ENCODE data around the gene PPP1R26.

The PPP1R26 gene

DNA sequence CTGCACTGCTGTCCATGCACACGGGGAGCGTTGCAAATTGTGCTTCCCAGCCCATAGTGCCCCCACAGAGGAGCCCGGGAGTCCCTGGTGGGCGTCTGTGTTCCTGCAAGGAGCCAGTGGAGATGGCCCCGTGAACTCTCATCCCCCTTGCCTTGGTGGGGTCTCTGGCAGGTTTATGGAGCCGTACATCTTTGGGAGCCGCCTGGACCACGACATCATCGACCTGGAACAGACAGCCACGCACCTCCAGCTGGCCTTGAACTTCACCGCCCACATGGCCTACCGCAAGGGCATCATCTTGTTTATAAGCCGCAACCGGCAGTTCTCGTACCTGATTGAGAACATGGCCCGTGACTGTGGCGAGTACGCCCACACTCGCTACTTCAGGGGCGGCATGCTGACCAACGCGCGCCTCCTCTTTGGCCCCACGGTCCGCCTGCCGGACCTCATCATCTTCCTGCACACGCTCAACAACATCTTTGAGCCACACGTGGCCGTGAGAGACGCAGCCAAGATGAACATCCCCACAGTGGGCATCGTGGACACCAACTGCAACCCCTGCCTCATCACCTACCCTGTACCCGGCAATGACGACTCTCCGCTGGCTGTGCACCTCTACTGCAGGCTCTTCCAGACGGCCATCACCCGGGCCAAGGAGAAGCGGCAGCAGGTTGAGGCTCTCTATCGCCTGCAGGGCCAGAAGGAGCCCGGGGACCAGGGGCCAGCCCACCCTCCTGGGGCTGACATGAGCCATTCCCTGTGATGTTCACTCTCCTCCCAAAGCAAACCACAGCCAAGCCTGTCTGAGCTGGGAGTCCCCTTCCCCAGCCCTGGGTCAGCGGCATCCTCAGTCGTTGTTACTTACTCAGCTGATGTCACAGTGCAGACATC, 24.0 kb downstream of the PPP1R26 start:
- TF ChIP-seq, protein P1, sequence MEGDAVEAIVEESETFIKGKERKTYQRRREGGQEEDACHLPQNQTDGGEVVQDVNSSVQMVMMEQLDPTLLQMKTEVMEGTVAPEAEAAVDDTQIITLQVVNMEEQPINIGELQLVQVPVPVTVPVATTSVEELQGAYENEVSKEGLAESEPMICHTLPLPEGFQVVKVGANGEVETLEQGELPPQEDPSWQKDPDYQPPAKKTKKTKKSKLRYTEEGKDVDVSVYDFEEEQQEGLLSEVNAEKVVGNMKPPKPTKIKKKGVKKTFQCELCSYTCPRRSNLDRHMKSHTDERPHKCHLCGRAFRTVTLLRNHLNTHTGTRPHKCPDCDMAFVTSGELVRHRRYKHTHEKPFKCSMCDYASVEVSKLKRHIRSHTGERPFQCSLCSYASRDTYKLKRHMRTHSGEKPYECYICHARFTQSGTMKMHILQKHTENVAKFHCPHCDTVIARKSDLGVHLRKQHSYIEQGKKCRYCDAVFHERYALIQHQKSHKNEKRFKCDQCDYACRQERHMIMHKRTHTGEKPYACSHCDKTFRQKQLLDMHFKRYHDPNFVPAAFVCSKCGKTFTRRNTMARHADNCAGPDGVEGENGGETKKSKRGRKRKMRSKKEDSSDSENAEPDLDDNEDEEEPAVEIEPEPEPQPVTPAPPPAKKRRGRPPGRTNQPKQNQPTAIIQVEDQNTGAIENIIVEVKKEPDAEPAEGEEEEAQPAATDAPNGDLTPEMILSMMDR (conservative IDR thresholded peaks at IDR 0.05; ENCODE audit: control insufficient read depth, insufficient read depth, low read depth, low read length), result no peak
- no peak for DNase-seq (ENCODE audit: low read depth)
- H3K4me3 ChIP-seq (ENCODE audit: control insufficient read depth, low read depth, low read length), result no peak overlapping the region

DNA sequence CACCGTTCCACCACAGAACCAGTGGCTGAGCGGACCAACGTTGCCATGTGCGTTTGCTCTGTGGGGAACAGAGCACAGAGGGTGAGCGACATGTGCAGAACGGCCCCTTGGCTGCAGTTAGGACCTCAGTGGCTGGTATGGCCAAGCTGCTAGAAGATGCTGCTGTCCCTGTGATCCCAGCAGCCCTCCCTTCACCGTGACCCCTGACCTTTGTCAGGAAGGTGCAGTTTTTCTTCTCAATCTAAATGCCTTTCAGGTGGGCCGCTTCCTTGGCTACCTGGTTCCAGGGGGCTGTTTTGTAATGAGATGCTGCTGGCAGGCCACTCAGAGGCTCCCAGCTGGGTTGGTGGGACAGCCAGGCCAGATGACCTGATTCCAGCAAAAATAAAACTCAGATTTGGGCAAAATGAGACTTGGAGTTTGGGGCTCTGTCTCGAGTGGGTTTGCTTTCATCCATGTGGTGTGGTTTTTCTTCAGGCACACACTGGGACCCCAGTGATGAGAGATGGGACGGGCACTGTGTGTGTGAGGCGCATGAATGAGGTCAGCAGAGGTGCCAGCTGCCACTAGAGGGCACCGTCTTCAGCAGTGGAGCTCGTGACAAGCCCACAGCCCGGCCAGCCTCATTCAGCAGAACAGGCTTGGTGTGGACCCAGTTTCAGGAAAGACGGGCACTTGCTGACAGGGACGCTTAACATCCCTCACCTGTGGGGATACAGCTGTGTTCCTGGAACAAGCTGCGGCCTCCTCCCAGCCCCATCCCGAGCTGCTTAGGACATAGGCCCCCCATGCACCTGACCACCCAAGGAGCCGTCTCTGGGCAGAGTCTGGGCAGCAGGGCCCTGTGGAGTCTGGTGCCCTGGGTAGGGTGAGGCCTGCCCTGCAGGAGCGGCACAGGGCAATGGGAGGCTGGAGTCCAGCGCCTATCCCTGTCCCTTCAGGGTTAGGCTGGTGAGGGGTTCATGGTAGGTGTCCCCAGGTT, 25.0 kb downstream of the PPP1R26 start:
- DNase-seq (ENCODE audit: low read depth), result peak; percentile 65
- no peak overlapping the region for H3K4me3 ChIP-seq (ENCODE audit: control insufficient read depth, low read depth, low read length)
- TF ChIP-seq, protein P1 (conservative IDR thresholded peaks at IDR 0.05; ENCODE audit: control insufficient read depth, insufficient read depth, low read depth, low read length), result peak; percentile 77

DNA sequence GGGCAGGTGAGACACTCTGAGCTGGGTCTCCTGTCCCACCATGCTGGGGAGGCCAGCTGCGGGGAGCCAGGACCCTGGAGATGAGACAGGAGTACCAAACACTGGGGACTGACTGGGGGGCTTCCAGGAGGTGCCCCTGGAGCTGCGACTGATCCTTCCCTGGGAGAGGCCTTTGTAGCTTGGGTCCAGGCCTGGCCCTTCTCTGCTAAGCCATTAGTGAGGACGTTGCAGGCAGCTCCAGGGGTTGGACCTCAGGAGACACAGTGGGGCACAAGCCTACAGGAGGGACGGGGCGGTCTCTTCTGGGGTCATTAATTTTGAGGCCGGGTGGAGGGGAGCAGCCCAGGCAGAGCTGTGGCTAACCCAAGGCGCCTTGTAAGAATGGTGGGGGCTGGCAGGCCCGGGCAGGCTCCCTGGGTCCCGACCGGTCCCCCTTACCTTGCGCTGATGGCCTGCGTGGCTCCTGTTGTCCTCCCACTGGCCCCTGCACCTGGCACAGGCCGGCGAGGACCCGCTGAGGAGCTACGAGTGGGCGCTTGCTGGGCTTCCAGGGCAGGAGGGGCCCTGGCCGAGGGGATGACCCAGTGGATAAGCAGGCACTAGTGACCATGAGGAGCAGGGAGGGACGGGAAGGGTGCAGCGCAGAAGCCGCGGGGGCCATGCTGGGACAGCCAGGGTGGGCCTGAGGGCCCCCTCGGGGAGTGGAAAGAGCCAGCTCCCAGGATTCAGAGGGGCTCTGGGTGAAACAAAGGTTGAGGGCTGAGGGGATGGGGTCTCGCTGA, 26.0 kb downstream of the PPP1R26 start:
- no peak overlapping the region for H3K4me3 ChIP-seq (ENCODE audit: control insufficient read depth, low read depth, low read length)
- no peak for DNase-seq (ENCODE audit: low read depth)
- TF ChIP-seq, protein P1 (conservative IDR thresholded peaks at IDR 0.05; ENCODE audit: control insufficient read depth, insufficient read depth, low read depth, low read length), result no peak

DNA sequence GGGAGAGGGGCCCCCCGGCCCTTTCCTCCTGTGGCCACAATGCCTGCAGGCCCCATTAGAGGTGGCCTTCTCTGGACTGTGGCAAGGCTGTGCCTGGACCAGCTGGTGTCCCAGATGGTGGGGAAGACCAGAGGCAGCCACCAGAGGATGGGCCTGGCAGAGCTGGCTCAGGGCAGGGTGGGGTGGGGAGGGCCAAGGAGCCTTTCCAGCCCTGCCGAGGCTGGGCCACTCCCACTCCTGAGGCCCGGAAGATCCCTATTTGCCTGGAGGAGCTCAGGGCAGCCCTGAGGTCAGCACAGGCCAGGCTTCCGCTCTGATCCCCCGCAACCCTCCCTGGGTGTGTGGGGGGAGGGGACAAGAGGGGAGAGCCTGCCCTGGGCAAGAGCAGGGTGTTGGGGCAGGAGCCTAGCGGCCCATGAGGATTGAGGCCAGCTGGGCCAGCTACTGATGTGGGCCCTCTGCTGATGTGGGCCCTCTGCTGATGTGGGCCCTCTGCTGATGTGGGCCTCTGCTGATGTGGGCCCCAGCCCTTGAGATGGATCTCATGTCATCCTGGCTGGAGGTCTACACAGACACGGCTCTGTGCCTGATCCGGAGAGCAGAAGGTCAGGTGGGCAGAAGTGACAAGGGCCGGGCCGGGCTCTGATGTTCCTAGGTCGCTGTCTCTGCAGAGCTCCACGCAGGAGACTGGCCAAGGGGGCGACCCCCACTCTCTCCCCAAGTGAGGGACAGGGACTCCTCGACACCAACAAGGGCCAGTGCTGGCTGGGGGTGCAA, 26.9 kb downstream of the PPP1R26 start:
- DNase-seq (ENCODE audit: low read depth), result no peak
- H3K4me3 ChIP-seq (ENCODE audit: control insufficient read depth, low read depth, low read length), result no peak overlapping the region
- TF ChIP-seq, protein P1 (conservative IDR thresholded peaks at IDR 0.05; ENCODE audit: control insufficient read depth, insufficient read depth, low read depth, low read length), result no peak

DNA sequence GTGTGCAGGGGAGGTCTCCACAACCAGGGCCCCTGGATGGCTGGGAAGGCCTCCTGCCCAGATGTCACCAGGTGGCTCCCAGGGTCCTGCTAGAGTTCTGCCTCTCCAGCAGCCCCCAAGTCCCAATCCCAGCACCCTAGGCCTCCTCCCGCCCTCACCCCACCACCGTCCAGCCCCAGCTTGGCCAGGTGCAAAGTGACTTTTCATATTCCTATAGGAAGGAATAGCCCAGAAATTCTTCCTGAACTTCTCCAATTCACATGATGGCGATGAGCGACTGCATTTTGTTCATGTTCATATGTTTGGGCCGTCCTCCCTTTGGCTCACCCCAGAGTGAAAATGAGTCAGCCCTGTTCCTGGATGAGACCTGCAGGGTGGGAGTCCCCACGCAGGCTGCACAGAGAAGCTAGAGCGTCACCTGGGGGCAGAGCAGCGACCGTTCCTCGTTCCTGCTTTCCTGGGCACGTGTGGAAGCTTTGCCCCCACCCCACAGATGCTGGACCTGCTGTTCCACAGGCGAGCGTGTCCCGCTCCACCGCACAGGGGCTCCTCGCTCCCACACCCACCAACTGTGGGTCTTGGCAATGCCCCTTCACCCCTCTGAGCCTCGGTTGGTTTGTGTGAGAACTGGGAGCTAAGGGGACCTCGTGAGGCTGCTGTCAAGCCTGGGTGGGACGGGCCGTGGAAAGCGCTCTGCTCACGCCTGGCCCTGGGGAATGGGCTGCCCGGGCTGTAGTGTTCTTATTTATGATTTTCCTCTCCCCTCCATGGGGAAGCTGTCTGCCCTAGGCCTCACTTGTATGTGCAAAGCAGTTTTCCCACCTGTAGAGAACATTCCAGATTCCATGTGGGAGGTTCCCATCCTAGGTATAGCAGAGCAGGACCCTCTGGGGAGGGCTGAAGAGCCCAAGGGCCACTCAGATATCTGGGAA, 27.8 kb downstream of the PPP1R26 start:
- TF ChIP-seq, protein P1 (conservative IDR thresholded peaks at IDR 0.05; ENCODE audit: control insufficient read depth, insufficient read depth, low read depth, low read length), result no peak
- no peak for DNase-seq (ENCODE audit: low read depth)

More for the DNA sequence above, 27.8 kb downstream of the PPP1R26 start:
- H3K4me3 ChIP-seq (ENCODE audit: control insufficient read depth, low read depth, low read length), result no peak overlapping the region
